Neutrophil (primary cell): Measurements from ENCODE around the gene RNF222.
A peak's percentile ranks its signal among the peaks of the same experiment; 100 is the strongest.

Experiments
- H3K27ac ChIP-seq: fragments of 200-600 bp; sonication (generic); 2 replicates; pipeline ENCODE4 v1.5.1; 2016; ENCODE audit warnings: mild to moderate bottlenecking, moderate library complexity
- H3K27me3 ChIP-seq: fragments of 200-600 bp; sonication (generic); 2 replicates; pipeline ENCODE4 v1.6.0; 2016; ENCODE audit warnings: mild to moderate bottlenecking
- H3K36me3 ChIP-seq: fragments of 200-600 bp; sonication (generic); 2 replicates; pipeline ENCODE4 v1.5.1; 2017
- H3K4me1 ChIP-seq, 2 experiments: fragments of 200-600 bp in 1 of 2; sonication (generic) in 1 of 2; 1 replicate in 1 of 2; 2 replicates in 1 of 2; pipeline versions ENCODE4 v1.5.1 to v1.6.1; 2013 to 2016; ENCODE audit warnings: low read depth in 1 of 2, low read length in 1 of 2, mild to moderate bottlenecking in 1 of 2, moderate library complexity in 1 of 2; ENCODE audit not compliant: control insufficient read depth in 1 of 2, insufficient read depth in 1 of 2
- H3K4me3 ChIP-seq, 2 experiments: fragments of 200-600 bp in 1 of 2; sonication (generic) in 1 of 2; 1 replicate in 1 of 2; 2 replicates in 1 of 2; pipeline ENCODE4 v1.5.1; 2013 to 2016; ENCODE audit warnings: low read depth in 1 of 2, low read length in 1 of 2, mild to moderate bottlenecking in 1 of 2, moderate library complexity in 1 of 2
- H3K9me3 ChIP-seq: fragments of 200-600 bp; sonication (generic); 2 replicates; pipeline ENCODE4 v1.5.1; 2016
- TF ChIP-seq, protein P1 (sequence below): fragments of 200-600 bp; sonication (generic); IDR thresholded peaks from 2 replicates; pipeline ENCODE4 v1.5.1; 2016; ENCODE audit warnings: antibody characterized with exemption

The RNF222 gene

DNA sequence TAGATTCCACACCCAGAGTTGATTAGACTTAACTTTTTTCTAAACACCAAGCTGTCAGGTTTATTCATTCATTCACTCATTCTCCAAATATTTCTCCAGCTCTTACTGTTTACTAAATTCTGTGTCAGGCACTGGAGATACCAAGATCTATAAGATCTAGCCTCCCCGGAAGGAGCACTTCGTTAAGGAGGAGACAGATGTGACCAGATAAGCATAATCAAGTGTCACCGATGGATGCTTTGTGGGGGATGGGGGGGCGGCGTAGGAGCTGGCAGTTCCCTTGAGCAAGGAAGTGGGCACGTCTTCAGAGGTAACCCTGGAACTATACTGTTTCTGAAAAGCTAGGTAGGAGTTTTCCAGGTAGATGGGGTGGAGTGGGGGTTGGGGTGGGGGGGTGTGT, 10.8 kb downstream of the RNF222 start:
- Histone ChIP-seq H3K36me3 (no peaks in the 10 kb centered on the region), H3K4me3 (no peak overlapping the region), H3K27ac (no peak overlapping the region), H3K27me3 (no peaks in the 10 kb centered on the region), H3K4me1 (peaks cover 31 to 37% of the 10 kb centered on the region in 2 experiments), H3K9me3 (no peaks in the 10 kb centered on the region)
- TF ChIP-seq, protein P1, sequence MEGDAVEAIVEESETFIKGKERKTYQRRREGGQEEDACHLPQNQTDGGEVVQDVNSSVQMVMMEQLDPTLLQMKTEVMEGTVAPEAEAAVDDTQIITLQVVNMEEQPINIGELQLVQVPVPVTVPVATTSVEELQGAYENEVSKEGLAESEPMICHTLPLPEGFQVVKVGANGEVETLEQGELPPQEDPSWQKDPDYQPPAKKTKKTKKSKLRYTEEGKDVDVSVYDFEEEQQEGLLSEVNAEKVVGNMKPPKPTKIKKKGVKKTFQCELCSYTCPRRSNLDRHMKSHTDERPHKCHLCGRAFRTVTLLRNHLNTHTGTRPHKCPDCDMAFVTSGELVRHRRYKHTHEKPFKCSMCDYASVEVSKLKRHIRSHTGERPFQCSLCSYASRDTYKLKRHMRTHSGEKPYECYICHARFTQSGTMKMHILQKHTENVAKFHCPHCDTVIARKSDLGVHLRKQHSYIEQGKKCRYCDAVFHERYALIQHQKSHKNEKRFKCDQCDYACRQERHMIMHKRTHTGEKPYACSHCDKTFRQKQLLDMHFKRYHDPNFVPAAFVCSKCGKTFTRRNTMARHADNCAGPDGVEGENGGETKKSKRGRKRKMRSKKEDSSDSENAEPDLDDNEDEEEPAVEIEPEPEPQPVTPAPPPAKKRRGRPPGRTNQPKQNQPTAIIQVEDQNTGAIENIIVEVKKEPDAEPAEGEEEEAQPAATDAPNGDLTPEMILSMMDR = no peak

DNA sequence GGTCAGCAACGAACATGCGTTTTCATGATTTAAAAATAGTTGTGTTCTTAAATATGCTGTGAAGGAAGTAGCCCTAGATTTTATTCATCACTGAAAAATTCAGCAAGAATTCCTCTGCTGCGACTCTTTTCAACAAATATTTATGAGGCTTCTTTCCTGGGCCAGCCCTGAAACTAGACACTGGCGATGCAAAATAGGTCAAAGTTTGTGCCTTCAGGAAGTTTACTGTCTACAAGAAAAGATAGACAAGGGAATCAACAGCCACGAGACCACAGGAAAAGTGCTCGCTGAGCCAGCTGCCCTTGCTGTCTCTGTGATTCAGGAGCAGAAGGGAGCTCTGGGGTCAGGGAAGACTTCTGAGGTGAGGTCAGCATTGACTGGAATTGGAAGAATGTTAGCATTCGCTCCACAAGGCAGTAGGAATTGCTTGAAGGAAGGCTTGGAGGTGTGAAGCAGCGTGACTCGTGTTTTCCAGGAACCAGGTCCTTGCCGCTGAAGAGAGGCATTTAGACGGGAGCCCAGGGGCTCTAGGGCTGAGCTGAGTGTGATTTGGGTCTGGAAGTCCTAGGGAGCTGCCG, 12.7 kb downstream of the RNF222 start:
- peak overlapping the region; percentile 96 for H3K27ac ChIP-seq
- peak overlapping the region in 1 of 2 experiments; percentile 78 for H3K4me3 ChIP-seq
- no peaks in the 10 kb centered on the region for H3K27me3 ChIP-seq
- H3K9me3 ChIP-seq = no peaks in the 10 kb centered on the region
- peaks cover 13% of the 10 kb centered on the region for H3K36me3 ChIP-seq
- peaks cover 31 to 39% of the 10 kb centered on the region in 2 experiments for H3K4me1 ChIP-seq
- TF ChIP-seq, protein P1 = no peak

DNA sequence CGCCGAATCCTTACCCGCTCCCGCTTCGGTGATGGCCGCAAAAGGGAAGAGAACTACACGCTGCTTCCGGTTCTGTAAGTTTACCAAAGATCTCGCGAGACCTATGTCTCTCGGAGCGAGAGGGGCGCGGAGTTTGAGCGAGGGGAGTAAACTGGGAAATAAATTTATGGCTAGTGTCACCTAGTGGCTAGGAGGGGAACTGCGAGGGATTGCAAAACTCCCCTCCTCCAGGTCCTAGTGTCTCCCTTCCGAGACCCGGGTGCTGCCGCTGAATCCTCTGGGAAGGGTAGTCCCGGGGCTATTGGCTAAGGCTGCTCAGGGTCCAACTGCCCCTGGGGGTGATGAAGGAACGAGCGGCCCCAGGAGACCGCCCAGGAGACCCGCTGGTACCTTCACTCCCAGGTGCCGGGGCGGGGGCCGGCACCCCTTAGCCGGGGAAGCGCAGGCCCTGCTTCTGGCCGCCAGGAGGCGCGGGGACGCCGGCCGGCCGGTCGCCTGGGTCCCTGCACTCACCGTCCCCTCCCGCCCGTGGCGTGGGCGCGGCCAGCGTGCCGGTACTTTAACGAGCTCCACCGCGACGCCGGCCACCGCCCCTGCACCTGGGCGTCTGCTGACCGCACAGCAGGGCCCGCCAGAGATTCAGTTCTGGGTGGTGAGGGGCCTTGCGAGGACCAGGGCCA, 14.3 kb downstream of the RNF222 start, which contains the start of gene RPL26:
Gene RPL26, minus strand, starts transcription at position 51 of the 680 bp plus-strand sequence. CDS start 883 bp downstream, outside the sequence.
- TF ChIP-seq, protein P1 = peak; percentile 99
- H3K27me3 ChIP-seq = no peaks in the 10 kb centered on the region
- H3K4me1 ChIP-seq = peaks cover 31 to 39% of the 10 kb centered on the region in 2 experiments
- H3K9me3 ChIP-seq = no peaks in the 10 kb centered on the region
- H3K36me3 ChIP-seq = peaks cover 20% of the 10 kb centered on the region
- H3K27ac ChIP-seq = peak within 1 kb of the TSS; percentile 96
- H3K4me3 ChIP-seq = peak within 1 kb of the TSS; percentile 78 to 94

DNA sequence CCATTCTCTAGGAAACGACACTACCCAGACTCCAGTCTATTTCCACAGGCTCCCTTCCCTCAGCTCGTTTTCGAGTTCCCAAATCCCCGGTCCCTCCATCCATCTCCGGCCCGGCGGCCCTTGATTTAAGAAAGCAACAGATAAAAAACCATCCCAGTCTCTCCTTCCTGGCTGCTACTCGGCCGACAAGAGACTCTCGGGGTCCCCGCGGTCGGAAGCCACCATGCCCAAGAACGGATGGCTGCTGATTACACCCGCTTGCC, 14.8 kb downstream of the RNF222 start:
- peaks cover 20% of the 10 kb centered on the region for H3K36me3 ChIP-seq
- peak overlapping the region; percentile 96 for H3K27ac ChIP-seq
- peaks cover 31 to 39% of the 10 kb centered on the region in 2 experiments for H3K4me1 ChIP-seq
- H3K4me3 ChIP-seq = peak overlapping the region; percentile 78 to 94
- no peaks in the 10 kb centered on the region for H3K9me3 ChIP-seq
- TF ChIP-seq, protein P1 = no peak
- H3K27me3 ChIP-seq = no peaks in the 10 kb centered on the region

DNA sequence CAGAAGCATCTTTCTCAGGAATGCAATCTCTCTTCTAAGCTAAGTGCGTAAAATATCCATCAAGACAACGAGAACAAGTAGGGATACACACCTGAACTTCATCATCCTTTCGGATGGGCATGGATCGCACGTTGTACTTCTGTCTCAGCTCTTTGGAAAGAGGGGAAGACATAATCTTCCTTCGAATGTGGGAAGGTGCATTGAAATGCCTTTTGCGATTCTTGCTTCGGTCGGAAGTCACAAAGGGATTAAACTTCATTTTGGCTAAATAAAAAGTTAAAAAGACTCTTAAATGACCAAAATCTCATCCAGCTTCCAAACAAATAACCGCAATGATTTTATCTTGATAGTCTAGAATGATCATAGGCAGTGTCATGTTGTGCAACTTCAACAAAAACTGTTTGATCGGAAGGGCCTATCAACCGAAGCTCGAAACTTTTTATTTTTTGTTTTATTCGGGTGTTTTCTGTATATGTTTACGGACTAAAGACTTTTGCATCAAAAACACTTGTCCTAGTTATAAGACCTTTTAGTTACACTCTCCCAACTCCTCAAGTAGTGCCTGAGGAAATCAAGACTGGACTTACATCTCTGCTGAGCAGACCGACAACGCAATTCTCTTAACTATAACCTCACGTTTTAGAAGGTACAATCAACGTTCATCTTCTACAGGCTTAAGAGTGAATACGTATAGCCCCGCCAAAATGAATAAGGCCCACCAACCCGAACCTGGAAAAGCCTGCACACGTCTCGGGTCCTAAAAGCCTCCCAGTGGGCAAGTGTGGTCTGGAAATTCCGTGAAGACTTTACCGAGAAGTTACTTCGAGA, 15.4 kb downstream of the RNF222 start:
- Histone ChIP-seq H3K9me3 (no peaks in the 10 kb centered on the region), H3K4me3 (peak overlapping the region; percentile 78 to 94), H3K27ac (peak overlapping the region; percentile 96), H3K36me3 (peaks cover 20% of the 10 kb centered on the region), H3K4me1 (peaks cover 31 to 39% of the 10 kb centered on the region in 2 experiments), H3K27me3 (no peaks in the 10 kb centered on the region)
- TF ChIP-seq, protein P1 = no peak
